Suprapubic skin (tissue), 4 donors: ENCODE measurements around the gene CBX2.

ENCODE experiments used
- CTCF ChIP-seq, 2 donors: fragments of 200-600 bp in 1 of 2; fragments of 450-650 bp in 1 of 2; sonication (generic) in 1 of 2; IDR thresholded peaks; one replicate each; pipeline ENCODE4 v1.5.1; 2016 to 2019; ENCODE audit warnings: antibody characterized with exemption in 2 of 2, mild to moderate bottlenecking in 1 of 2, moderate library complexity in 1 of 2
- EP300 ChIP-seq: sonication (generic); formaldehyde crosslinking; IDR thresholded peaks from one replicate; pipeline ENCODE4 v1.6.1; 2017; ENCODE audit warnings: antibody characterized with exemption
- POLR2A ChIP-seq, 2 donors: fragments of 450-650 bp; IDR thresholded peaks; one replicate each; pipeline ENCODE4 v1.6.1; 2017; ENCODE audit warnings: antibody characterized with exemption in 2 of 2, mild to moderate bottlenecking in 2 of 2, moderate library complexity in 2 of 2
- POLR2AphosphoS5 ChIP-seq, 3 donors: sonication (generic); formaldehyde crosslinking; IDR thresholded peaks; one replicate each; pipeline ENCODE4 v1.6.1; 2017; ENCODE audit warnings: antibody characterized with exemption in 3 of 3

GRCh38 chr17:79752175-79752574 lies 25.8 kb upstream of the CBX2 start:
- TF ChIP-seq CTCF (IDR thresholded peaks at IDR 0.05) (no peak), POLR2AphosphoS5 (IDR thresholded peaks at IDR 0.05) (no peak), EP300 (no peak), POLR2A (IDR thresholded peaks at IDR 0.05) (no peak)
